ENCODE data around the gene NANOS2. TPM values are rescaled to one million over a fixed set of nuclear protein-coding genes. Genes with fewer than 3 reads are reported as not detected.
A peak's percentile ranks its signal among the peaks of the same experiment; 100 is the strongest.

Gene NANOS2
- total and polyA plus RNA-seq, 2 of the 13 experiments (the other 11 are each of a cell fraction or from before 2014, with no cell fraction given) = not detected

- TF ChIP-seq, protein P1, sequence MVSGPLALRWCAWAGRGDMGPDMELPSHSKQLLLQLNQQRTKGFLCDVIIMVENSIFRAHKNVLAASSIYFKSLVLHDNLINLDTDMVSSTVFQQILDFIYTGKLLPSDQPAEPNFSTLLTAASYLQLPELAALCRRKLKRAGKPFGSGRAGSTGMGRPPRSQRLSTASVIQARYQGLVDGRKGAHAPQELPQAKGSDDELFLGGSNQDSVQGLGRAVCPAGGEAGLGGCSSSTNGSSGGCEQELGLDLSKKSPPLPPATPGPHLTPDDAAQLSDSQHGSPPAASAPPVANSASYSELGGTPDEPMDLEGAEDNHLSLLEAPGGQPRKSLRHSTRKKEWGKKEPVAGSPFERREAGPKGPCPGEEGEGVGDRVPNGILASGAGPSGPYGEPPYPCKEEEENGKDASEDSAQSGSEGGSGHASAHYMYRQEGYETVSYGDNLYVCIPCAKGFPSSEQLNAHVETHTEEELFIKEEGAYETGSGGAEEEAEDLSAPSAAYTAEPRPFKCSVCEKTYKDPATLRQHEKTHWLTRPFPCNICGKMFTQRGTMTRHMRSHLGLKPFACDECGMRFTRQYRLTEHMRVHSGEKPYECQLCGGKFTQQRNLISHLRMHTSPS (CRISPR knock-in tag; IDR thresholded peaks at IDR 0.05; ENCODE audit: low read depth) = no peak
- TF ChIP-seq, protein P2, sequence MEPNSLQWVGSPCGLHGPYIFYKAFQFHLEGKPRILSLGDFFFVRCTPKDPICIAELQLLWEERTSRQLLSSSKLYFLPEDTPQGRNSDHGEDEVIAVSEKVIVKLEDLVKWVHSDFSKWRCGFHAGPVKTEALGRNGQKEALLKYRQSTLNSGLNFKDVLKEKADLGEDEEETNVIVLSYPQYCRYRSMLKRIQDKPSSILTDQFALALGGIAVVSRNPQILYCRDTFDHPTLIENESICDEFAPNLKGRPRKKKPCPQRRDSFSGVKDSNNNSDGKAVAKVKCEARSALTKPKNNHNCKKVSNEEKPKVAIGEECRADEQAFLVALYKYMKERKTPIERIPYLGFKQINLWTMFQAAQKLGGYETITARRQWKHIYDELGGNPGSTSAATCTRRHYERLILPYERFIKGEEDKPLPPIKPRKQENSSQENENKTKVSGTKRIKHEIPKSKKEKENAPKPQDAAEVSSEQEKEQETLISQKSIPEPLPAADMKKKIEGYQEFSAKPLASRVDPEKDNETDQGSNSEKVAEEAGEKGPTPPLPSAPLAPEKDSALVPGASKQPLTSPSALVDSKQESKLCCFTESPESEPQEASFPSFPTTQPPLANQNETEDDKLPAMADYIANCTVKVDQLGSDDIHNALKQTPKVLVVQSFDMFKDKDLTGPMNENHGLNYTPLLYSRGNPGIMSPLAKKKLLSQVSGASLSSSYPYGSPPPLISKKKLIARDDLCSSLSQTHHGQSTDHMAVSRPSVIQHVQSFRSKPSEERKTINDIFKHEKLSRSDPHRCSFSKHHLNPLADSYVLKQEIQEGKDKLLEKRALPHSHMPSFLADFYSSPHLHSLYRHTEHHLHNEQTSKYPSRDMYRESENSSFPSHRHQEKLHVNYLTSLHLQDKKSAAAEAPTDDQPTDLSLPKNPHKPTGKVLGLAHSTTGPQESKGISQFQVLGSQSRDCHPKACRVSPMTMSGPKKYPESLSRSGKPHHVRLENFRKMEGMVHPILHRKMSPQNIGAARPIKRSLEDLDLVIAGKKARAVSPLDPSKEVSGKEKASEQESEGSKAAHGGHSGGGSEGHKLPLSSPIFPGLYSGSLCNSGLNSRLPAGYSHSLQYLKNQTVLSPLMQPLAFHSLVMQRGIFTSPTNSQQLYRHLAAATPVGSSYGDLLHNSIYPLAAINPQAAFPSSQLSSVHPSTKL (CRISPR knock-in tag; IDR thresholded peaks at IDR 0.05) = peak; percentile 49; the same call in 1 of the 2 replicates
- no peak for TF ChIP-seq TAF15 (IDR thresholded peaks at IDR 0.05; ENCODE audit: low read depth, low read length, poor library complexity, severe bottlenecking)
- TF ChIP-seq RXRB (CRISPR knock-in tag; IDR thresholded peaks at IDR 0.05; ENCODE audit: borderline replicate concordance) = no peak; the same call in 1 of the 2 replicates
- TF ChIP-seq HCFC1 (IDR thresholded peaks at IDR 0.05; ENCODE audit: low read depth, low read length) = 0 out of 2 replicates have a peak, but pooled peaks have one; percentile 10
- TF ChIP-seq HHEX (CRISPR knock-in tag; IDR thresholded peaks at IDR 0.05) = no peak
- no peak for TF ChIP-seq ZSCAN20 (CRISPR knock-in tag; IDR thresholded peaks at IDR 0.05; ENCODE audit: borderline replicate concordance)
- TF ChIP-seq, protein P3, sequence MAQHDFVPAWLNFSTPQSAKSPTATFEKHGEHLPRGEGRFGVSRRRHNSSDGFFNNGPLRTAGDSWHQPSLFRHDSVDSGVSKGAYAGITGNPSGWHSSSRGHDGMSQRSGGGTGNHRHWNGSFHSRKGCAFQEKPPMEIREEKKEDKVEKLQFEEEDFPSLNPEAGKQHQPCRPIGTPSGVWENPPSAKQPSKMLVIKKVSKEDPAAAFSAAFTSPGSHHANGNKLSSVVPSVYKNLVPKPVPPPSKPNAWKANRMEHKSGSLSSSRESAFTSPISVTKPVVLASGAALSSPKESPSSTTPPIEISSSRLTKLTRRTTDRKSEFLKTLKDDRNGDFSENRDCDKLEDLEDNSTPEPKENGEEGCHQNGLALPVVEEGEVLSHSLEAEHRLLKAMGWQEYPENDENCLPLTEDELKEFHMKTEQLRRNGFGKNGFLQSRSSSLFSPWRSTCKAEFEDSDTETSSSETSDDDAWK (CRISPR knock-in tag; IDR thresholded peaks at IDR 0.05) = no peak
- TF ChIP-seq CHD4 (IDR thresholded peaks at IDR 0.05; ENCODE audit: borderline replicate concordance, low read length) = peak; percentile 98
- TF ChIP-seq GATA4 (IDR thresholded peaks at IDR 0.05; ENCODE audit: borderline replicate concordance, low read depth) = 0 out of 2 replicates have a peak, but pooled peaks have one; percentile 55
- TF ChIP-seq RARG (CRISPR knock-in tag; IDR thresholded peaks at IDR 0.05; ENCODE audit: low read depth) = no peak
- TF ChIP-seq PHF20 (CRISPR knock-in tag; IDR thresholded peaks at IDR 0.05) = peak; percentile 22; the same call in 1 of the 2 replicates
- TF ChIP-seq MATR3 (CRISPR knock-in tag; IDR thresholded peaks at IDR 0.05) = no peak
- peak; percentile 99 for TF ChIP-seq PATZ1 (CRISPR knock-in tag; IDR thresholded peaks at IDR 0.05)
- 0 out of 2 replicates have a peak, but pooled peaks have one; percentile 40 for TF ChIP-seq ZNF20 (CRISPR knock-in tag; IDR thresholded peaks at IDR 0.05)
- peak; percentile 86; the same call in 1 of the 2 replicates for TF ChIP-seq SAFB2 (CRISPR knock-in tag; IDR thresholded peaks at IDR 0.05; ENCODE audit: borderline replicate concordance, low read depth)
- no peak for TF ChIP-seq FOXC1 (CRISPR knock-in tag; IDR thresholded peaks at IDR 0.05; ENCODE audit: borderline replicate concordance)
- TF ChIP-seq ZNF792 (CRISPR knock-in tag; IDR thresholded peaks at IDR 0.05) = 0 out of 2 replicates have a peak, but pooled peaks have one; percentile 29
- TF ChIP-seq ARHGAP35 (CRISPR knock-in tag; IDR thresholded peaks at IDR 0.05; ENCODE audit: borderline replicate concordance) = peak; percentile 22; the same call in 1 of the 2 replicates
- no peak for TF ChIP-seq ZNF670 (CRISPR knock-in tag; IDR thresholded peaks at IDR 0.05; ENCODE audit: borderline replicate concordance)
Observed at GRCh38 chr19:45863840-45864628, 50.5 kb downstream of the NANOS2 start, which contains the start of gene FOXA3 (continued).

Measured in HepG2 (cell line).